WTC11 (cell line): ENCODE data around the gene WDFY4.

ENCODE experiments used
- E2F4 ChIP-seq: sonication (generic); formaldehyde crosslinking; IDR thresholded peaks from 2 replicates; pipeline ENCODE4 v1.8.1; 2022; ENCODE audit warnings: low read depth, mild to moderate bottlenecking, moderate library complexity, missing genetic modification reagents, borderline replicate concordance
- JUN ChIP-seq: sonication (generic); formaldehyde crosslinking; IDR thresholded peaks from 2 replicates; pipeline ENCODE4 v1.8.0; 2023; ENCODE audit warnings: mild to moderate bottlenecking, missing genetic modification reagents
- TF ChIP-seq, protein P1 (sequence below): fragments of 200-600 bp; IDR thresholded peaks from 2 replicates; pipeline ENCODE4 v1.8.0; 2022; ENCODE audit warnings: antibody characterized with exemption

DNA sequence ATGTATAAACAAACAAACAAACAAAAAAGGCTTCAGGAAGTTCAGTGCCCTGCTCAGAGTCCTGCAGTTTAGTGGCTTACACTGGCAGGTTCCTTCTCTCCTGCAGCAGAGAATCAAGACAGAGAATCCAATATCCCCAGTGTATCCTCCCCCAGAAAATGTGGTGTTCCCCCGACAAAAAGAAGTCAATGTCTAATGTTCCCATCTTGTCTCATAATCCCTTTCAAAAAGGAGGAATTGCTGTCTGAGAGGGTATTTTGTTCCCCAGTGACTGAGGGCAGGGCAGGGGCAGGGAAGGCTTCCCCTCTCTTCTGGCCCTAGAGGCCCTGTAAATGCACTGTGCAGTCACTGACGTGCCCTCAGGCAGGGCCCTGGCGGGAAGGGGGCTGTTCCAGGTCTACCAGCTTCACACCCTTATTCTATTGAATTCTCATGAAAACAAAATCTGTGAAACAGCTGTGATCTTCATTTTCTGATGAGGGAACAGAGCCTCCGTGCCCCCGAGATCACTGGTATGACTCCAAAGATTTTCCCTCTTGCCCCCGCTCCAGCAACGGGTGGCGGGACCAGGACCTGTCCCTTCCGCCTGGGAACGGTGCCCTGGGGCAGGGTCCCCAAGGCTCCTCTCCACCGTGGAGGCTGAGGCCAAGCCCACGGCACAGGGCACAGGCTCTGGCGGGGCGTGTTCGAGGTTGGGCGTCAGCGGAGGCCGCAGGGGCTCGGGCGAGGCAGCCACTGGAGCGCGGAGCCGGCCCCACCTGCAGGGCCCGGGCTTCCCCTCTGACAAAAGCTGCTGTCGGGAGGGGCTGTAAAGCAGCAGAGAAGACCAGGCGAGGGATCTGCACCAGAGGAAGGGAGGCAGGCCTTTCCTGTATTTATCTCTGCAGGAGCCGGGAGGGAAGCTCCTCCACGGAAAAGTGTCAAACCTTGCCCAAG is 13.4 kb upstream of the WDFY4 start:
- TF ChIP-seq, protein P1, sequence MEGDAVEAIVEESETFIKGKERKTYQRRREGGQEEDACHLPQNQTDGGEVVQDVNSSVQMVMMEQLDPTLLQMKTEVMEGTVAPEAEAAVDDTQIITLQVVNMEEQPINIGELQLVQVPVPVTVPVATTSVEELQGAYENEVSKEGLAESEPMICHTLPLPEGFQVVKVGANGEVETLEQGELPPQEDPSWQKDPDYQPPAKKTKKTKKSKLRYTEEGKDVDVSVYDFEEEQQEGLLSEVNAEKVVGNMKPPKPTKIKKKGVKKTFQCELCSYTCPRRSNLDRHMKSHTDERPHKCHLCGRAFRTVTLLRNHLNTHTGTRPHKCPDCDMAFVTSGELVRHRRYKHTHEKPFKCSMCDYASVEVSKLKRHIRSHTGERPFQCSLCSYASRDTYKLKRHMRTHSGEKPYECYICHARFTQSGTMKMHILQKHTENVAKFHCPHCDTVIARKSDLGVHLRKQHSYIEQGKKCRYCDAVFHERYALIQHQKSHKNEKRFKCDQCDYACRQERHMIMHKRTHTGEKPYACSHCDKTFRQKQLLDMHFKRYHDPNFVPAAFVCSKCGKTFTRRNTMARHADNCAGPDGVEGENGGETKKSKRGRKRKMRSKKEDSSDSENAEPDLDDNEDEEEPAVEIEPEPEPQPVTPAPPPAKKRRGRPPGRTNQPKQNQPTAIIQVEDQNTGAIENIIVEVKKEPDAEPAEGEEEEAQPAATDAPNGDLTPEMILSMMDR, result no peak
- TF ChIP-seq JUN (CRISPR knock-in tag), result no peak
- TF ChIP-seq E2F4 (CRISPR knock-in tag), result no peak
